NT2/D1 (cell line): ENCODE results near the gene HLA-F.

ENCODE experiments used
- SUZ12 ChIP-seq: IDR thresholded peaks from 2 replicates; pipeline ENCODE4 v1.6.1; 2011; ENCODE audit not compliant: insufficient read length, insufficient read depth; ENCODE audit errors: extremely low read depth
- YY1 ChIP-seq: IDR thresholded peaks from 2 replicates; pipeline ENCODE4 v1.6.1; 2011; ENCODE audit not compliant: insufficient read length, insufficient read depth
- ZNF274 ChIP-seq: IDR thresholded peaks from 2 replicates; pipeline ENCODE4 v1.6.1; 2011; ENCODE audit warnings: mild to moderate bottlenecking, low read depth, low read length

- TF ChIP-seq ZNF274 (no peak), SUZ12 (no peak), YY1 (no peak)
Observed at GRCh38 chr6:29762051-29762450, 38.8 kb downstream of the HLA-F start.
